HG03066 (cell line): Measurements from ENCODE around the gene ARL6IP5.

Source experiments
- ATAC-seq: cut with Tn5 transposase; IDR thresholded peaks from one replicate; pipeline ENCODE4 v1.9.1; 2021; ENCODE audit warnings: low read depth; ENCODE audit not compliant: unreplicated experiment

The ARL6IP5 gene, protein sequence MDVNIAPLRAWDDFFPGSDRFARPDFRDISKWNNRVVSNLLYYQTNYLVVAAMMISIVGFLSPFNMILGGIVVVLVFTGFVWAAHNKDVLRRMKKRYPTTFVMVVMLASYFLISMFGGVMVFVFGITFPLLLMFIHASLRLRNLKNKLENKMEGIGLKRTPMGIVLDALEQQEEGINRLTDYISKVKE

GRCh38 chr3:69084326-69085167 is at the start of gene ARL6IP5:
Gene ARL6IP5 (plus strand): TSS chr3:69084937. CDS start chr3:69085048, 111 bp downstream.
- peak; percentile 44 for ATAC-seq

GRCh38 chr3:69044608-69045007 is 40.1 kb upstream of the ARL6IP5 start:
- no peak for ATAC-seq

DNA sequence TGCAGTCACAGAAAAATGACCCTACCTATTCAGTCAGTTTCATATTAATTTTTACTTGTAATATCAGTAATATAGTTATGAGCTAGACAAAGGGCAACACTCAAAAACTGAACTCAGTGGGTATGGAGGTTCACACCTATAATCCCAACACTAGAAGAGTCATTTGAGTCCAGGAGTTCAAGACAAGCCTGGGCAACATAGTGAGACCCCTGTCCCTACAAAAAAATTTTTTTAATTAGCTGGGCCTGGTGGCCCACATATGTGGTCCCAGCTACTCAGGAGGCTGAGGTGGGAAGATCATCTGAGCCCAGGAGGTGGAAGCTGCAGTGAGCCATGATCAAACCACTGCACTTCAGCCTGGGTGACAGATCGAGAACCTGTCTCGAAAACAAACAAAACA is 35.7 kb upstream of the ARL6IP5 start:
- ATAC-seq = no peak

DNA sequence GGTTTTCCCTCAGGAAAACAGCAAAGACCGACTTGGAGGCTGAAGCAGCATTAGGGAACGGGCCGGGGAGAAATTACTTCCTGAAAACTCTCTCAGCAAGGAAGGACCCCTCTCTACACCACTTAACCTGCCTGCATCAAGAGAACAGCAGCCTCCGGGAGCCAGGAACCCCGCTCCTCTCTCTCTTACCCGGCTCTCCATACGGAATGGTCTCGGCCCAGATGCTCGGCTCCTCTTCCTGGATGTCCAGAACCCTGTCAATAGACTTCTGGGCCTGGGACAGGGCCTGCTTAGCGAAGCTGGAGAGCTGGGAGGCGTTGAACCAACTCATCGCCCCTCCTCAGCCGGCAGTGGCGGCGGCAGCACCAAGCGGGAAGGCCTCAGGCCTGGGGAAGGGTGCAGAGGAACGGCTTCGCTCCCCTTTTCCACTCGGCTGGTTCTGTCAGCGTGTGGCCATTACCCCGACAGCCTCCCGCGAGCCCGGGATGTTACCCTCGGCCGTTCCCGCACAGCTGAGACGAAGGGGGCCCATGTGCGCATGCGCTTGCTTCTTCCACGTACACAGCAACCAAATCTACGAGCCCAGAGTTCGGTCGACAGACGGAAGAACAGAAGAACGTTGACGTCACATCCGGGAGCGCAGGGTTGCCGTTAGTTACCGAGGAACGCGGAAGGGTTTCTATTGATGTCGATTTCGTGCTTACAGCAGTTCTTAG is 32.8 kb upstream of the ARL6IP5 start, which contains the start of gene TMF1:
Gene TMF1, minus strand, starts transcription at position 578 of the 716 bp plus-strand sequence. Its CDS starts 247 bp downstream, at position 331.
- ATAC-seq = peak; percentile 96

GRCh38 chr3:69052472-69052898 is 32.3 kb upstream of the ARL6IP5 start:
- peak; percentile 1 for ATAC-seq

DNA sequence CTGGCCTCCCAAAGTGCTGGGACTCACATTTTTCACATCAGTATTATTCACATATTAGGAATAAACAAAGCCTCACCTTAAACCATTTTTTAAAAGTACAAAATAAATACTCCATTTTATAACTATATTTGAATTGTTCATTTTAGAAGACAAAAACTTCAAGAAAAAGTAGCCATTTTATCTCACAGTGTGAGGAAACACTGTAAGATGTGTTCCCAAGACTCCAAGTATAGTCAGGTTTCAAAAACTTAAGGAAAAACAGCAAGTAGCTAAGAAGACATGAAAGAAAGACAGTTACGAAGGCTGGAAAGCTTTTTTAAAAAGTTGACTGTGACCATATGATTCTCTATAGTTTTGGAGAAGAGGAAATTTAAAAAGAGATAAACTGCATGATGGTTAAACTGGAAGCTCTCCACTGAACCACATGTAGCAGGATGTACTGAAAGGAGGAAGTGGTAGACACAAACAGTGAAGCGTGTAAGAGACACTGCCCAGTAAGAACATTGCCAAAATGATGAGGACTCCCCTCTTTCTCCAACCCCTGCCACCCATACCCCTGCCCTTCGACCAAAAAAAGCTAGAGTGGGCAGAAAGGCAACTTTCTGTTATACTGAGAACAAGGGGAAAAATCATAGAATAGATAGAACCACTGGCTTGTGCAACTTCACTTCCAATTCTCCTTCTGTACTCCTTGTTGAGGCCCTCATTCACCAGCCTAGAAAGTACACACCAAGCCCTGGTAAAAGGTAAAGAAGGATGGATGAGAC is 26.4 kb upstream of the ARL6IP5 start:
- peak; percentile 96 for ATAC-seq

DNA sequence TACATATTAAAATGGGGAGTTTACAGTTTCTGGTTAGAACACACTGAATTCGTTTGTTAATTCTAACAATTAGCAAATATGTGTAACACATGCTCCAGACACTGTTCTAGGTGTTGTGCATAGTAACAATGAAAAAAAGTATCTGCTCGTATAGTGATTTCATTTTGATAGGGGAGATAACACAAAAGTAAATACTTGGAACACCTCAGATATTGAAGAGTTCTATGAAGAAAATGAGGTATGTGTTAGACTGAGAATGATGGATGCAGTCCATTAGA is 25.9 kb upstream of the ARL6IP5 start:
- ATAC-seq = no peak

DNA sequence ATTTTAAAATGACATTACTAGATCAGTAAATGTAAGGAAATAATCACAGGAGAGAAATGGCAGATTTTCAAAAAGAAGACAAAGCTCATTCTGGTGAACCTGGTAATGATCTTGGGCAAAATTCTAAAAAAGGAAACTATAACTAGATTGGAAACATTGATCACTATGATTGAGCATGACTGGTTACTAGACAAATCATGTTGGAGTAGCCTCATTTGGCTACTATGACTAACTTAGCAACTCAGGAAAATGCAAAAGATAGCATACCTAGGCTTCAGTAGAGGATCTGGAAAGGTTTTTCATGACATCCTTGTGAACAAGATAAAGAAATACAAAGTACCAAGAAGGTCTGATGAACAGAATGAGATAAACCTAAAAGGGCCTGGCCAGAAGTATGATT is 25.0 kb upstream of the ARL6IP5 start:
- ATAC-seq = no peak

GRCh38 chr3:69063636-69064035 is 21.1 kb upstream of the ARL6IP5 start:
- ATAC-seq = no peak

DNA sequence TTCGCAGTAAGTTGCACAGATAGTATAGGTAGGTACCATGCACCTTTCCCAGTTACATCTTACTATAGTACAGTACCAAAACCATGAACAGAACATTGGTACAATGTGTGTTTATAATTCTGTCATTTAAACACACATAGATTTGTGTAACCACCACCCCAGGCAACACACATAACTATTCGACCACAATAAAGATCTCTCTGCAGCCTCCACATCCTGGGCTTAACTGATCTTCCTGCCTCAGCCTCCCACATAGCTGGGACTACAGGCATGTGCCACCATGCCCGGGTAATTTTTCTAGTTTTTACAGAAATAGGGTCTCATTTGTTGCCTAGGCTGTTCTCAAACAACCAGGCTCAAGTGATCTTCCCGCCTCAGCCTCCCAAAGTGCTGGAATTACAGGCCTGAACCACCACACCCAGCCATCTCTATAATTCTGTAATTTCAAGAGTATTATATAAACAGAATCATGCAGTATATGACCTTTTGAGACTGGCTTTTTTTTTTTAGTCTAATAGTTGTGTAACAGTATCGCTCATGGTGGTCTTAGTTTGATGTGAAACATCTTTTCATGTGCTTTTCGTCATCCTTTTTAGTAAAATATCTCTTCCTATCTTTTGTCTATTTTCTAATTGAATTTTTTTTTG is 19.3 kb upstream of the ARL6IP5 start:
- no peak for ATAC-seq

DNA sequence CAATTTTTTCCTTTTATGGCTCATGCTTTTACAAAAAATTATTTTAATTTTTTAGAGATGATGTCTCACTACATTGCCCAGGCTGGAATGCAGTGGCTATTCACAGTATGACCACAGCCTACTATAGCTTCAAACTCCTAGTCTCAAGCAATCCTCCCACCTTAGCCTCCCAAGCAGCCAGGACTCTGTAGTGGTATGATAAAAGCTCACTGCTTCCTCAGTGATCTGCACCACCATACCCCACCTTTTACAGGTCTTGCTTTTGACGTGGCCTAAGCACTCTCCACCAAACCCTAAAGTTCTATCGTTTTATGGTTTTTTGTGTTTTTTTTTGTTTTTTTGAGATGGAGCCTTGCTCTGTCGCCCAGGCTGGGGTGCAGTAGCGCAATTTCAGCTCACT is 18.6 kb upstream of the ARL6IP5 start:
- no peak for ATAC-seq

- no peak for ATAC-seq
Measured at GRCh38 chr3:69072928-69073327, 11.8 kb upstream of the ARL6IP5 start.

DNA sequence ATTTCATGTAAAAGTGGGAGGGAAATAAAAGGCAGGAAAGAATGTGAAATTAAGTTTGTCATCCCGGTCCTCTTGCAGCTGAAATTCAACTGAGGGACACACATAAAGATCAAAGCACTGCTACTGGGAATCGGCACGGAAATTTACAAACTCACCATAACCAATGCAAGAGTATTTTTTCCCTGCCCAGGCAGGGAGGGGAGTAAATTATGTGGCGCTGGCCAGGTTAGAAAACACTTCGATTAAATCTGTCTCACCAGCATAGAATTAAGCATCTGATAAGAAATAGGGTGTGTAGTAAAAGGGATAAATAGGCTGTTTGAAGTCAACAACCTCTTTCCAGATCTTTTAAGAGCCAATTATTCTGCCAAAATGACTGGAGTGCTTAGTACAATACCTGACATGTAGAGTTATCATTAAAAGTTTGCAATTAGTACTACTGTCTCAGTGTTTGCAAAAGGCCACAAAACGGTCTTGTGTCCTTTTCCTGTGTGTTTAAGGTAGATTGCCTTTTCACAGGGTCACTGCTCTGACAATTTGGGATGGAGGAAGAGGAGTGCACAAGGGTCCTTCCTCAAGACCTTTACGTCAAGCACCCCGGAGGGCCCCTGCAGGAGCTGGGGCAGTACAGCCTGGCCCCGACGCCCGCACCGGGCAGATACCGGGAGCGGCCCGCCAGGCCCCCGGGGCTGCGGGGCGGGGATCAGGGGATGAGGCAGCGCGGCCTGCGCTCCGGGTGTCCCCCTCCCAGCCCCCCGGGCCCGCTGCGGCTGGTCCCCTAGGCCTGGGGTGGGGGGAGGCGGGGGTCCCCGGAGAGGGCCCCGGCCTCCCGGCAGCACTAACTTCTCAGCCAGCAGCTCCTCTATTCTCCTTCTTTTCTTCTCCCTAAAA is 5.2 kb upstream of the ARL6IP5 start:
- no peak for ATAC-seq

DNA sequence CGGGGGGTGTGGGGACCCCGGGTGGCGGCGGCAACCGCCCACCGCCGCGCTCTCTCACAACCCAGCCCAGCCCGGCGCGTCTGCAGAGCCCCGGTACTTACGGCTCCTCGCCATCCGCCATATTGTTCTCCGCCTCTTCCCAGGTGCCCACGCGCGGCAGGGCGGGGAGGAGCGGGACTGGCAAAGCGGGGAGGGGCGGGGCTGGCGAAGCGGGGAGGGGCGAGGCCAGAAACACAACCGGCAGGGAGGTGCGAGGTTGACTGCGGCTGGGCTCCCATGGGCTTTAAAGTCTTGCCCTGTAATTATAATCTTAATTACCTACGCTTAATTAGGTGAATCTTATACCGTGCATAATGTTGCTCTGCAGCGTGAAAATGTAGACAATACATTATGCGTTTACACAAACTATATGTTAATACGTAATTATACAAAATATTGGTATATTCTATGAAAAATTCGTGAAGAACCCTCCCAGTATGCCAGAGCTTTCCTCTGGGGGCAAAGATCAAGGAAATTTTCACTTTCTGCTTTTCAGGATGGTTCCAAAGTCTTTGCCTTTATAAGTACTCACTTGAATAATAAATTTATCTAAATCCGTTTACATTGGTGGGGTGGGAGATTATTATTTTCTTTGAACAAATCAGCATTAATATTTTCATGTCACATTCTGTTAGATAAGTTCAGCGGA is 4.4 kb upstream of the ARL6IP5 start, which contains the start of gene UBA3:
Gene UBA3, minus strand, starts transcription at position 133 of the 688 bp plus-strand sequence. Its CDS starts 12 bp downstream, at position 121.
- peak; percentile 39 for ATAC-seq

GRCh38 chr3:69081583-69082262 is 3.0 kb upstream of the ARL6IP5 start:
- no peak for ATAC-seq

DNA sequence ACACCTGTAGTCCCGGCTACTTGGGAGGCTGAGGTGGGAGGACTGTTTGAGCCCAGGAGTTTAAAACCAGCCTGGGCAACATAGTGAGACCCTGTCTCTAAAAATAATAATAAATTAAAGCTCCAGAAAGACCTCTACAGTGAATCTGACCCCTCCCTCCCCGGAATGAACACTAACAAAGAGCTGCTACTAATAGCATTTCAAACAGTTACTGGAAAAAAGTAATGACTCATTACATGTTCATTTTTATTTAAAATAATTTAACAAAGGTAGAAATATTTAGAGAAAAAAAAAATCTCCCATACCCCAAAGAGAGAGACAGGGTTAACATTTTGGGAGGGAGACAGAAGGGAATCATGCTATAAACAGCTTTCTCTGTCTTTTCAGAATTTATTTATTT is 2.4 kb upstream of the ARL6IP5 start:
- ATAC-seq = no peak

DNA sequence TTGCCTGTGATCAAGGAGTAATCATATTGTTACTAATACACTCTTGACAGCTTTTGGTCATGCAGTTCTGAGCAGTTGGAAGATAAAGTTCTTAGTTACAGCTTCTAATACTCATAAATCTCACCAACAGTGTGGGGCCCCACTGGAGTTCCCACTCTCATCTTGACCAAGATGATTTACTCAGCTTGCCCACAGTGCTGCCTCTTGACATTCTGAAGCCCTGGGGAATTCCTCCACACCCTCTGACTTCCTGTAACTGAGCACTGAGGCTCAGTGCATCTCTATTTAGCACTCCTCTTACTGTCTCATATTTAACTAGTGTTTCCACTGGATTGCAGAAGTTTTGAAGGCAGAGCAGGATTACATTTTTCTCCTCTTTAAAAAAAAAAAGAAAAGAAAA is 1.9 kb upstream of the ARL6IP5 start:
- ATAC-seq = peak; percentile 46
